Endodermal cell (in vitro differentiated cells): ENCODE data around the gene CD38. TPM values are rescaled to one million over a fixed set of nuclear protein-coding genes. Genes with fewer than 3 reads are reported as not detected.

Source experiments
- DNase-seq: peaks from one replicate; pipeline ENCODE4 v3.0.0-alpha.2; 2017
- H3K27ac ChIP-seq: 2 replicates; pipeline ENCODE4 v1.5.1; 2013; ENCODE audit warnings: mild to moderate bottlenecking, low read depth, low read length, moderate library complexity
- H3K27me3 ChIP-seq: 2 replicates; pipeline ENCODE4 v1.6.1; 2013; ENCODE audit warnings: mild to moderate bottlenecking, low read length, moderate library complexity; ENCODE audit not compliant: insufficient read depth, control insufficient read depth, poor library complexity, severe bottlenecking
- H3K36me3 ChIP-seq: 2 replicates; pipeline ENCODE4 v1.7.0; 2013; ENCODE audit warnings: mild to moderate bottlenecking, low read length, moderate library complexity; ENCODE audit not compliant: control insufficient read depth, insufficient read depth
- H3K4me1 ChIP-seq: one replicate; pipeline ENCODE4 v1.7.0; 2013; ENCODE audit warnings: low read length; ENCODE audit not compliant: control insufficient read depth, insufficient read depth
- H3K4me3 ChIP-seq: 2 replicates; pipeline ENCODE4 v1.5.1; 2013; ENCODE audit warnings: mild to moderate bottlenecking, low read length, moderate library complexity
- H3K9ac ChIP-seq: 2 replicates; pipeline ENCODE4 v1.6.1; 2013; ENCODE audit warnings: mild to moderate bottlenecking, low read length, moderate library complexity; ENCODE audit not compliant: poor library complexity, severe bottlenecking; ENCODE audit errors: extremely low read depth
- H3K9me3 ChIP-seq: 2 replicates; pipeline ENCODE4 v1.6.1; 2013; ENCODE audit warnings: mild to moderate bottlenecking, low read length, moderate library complexity; ENCODE audit not compliant: control insufficient read depth
- H3K27ac Mint-ChIP-seq: 2 replicates; pipeline ENCODE4 v1.8.0; 2020; ENCODE audit warnings: mixed read lengths
- H3K27me3 Mint-ChIP-seq: 2 replicates; pipeline ENCODE4 v1.8.0; 2021; ENCODE audit warnings: mild to moderate bottlenecking, mixed read lengths; ENCODE audit not compliant: insufficient read depth
- H3K36me3 Mint-ChIP-seq: 2 replicates; pipeline ENCODE4 v1.8.0; 2020; ENCODE audit warnings: low read depth, mixed read lengths
- H3K4me1 Mint-ChIP-seq: 2 replicates; pipeline ENCODE4 v1.8.0; 2020; ENCODE audit warnings: mixed read lengths
- H3K4me3 Mint-ChIP-seq: 2 replicates; pipeline ENCODE4 v1.8.0; 2020; ENCODE audit warnings: mild to moderate bottlenecking, moderate library complexity, mixed read lengths
- H3K9me3 Mint-ChIP-seq: 2 replicates; pipeline ENCODE4 v1.8.0; 2020; ENCODE audit warnings: mild to moderate bottlenecking, mixed read lengths
- CTCF ChIP-seq: fragments of 200-600 bp; sonication (generic); conservative IDR thresholded peaks from 2 replicates; pipeline ENCODE4 v1.5.0; 2021; ENCODE audit warnings: antibody characterized with exemption, mild to moderate bottlenecking
- WGBS, 2 experiments: methylation state at CpG; one replicate each; pipeline versions ENCODE4 v1.1.5 to v1.1.7; 2013; ENCODE audit warnings: missing lambda C conversion rate in 2 of 2, mixed read lengths in 1 of 2; ENCODE audit not compliant: insufficient coverage in 1 of 2, insufficient read length in 1 of 2; 5-methylcytosine and 5-hydroxymethylcytosine counted together
- total RNA-seq, 2 donors: library from RNA; stranded (reverse); fragmentation: NEBNext Ultra II Directional in 1 of 2; extraction: Animal tissue kit (Norgen Biotek cat#: 25700) in 1 of 2; gene quantifications; 2 replicates in 1 of 2; 3 replicates in 1 of 2; pipeline ENCODE4 v1.2.1, GENCODE V29; 2021

CD38 gene
- total RNA-seq, 2 donors from 2014 or later = 0.11 TPM; not detected in 1

- Histone ChIP-seq H3K27me3 (no peaks in the 10 kb centered on the region), H3K27ac (no peak overlapping the region), H3K4me1 (no peaks in the 10 kb centered on the region), H3K9ac (no peak overlapping the region), H3K36me3 (no peaks in the 10 kb centered on the region), H3K9me3 (no peaks in the 10 kb centered on the region), H3K4me3 (no peak overlapping the region)
- Mint-ChIP-seq H3K4me1 (no peaks in the 10 kb centered on the region), H3K27me3 (no peaks in the 10 kb centered on the region), H3K36me3 (no peaks in the 10 kb centered on the region), H3K9me3 (no peaks in the 10 kb centered on the region), H3K27ac (no peak overlapping the region), H3K4me3 (no peak overlapping the region)
- DNase-seq = no peak
- 72 to 75% methylated on average over 2 to 3 of the region's 3 CpGs for WGBS, 2 experiments
- no peak for TF ChIP-seq CTCF
Observed at GRCh38 chr4:15884666-15885065, 106.5 kb downstream of the CD38 start.

GRCh38 chr4:15885422-15885821 lies 107.3 kb downstream of the CD38 start:
- Mint-ChIP-seq H3K27ac (no peak overlapping the region), H3K4me1 (no peaks in the 10 kb centered on the region), H3K36me3 (no peaks in the 10 kb centered on the region), H3K4me3 (no peak overlapping the region), H3K27me3 (no peaks in the 10 kb centered on the region), H3K9me3 (no peaks in the 10 kb centered on the region)
- TF ChIP-seq CTCF = no peak
- no peak for DNase-seq
- Histone ChIP-seq H3K4me1 (no peaks in the 10 kb centered on the region), H3K9ac (no peak overlapping the region), H3K36me3 (no peaks in the 10 kb centered on the region), H3K27ac (no peak overlapping the region), H3K4me3 (no peak overlapping the region), H3K27me3 (no peaks in the 10 kb centered on the region), H3K9me3 (no peaks in the 10 kb centered on the region)
- WGBS, 2 experiments = 85 to 89% methylated on average over 3 to 6 of the region's 7 CpGs

- Mint-ChIP-seq H3K36me3 (no peaks in the 10 kb centered on the region), H3K4me1 (no peaks in the 10 kb centered on the region), H3K4me3 (no peak overlapping the region), H3K27ac (no peak overlapping the region), H3K27me3 (no peaks in the 10 kb centered on the region), H3K9me3 (no peaks in the 10 kb centered on the region)
- no peak overlapping the region for H3K9ac ChIP-seq
- no peak overlapping the region for H3K4me3 ChIP-seq
- WGBS, 2 experiments = 92 to 100% methylated on average over 3 to 9 of the region's 9 CpGs
- H3K27ac ChIP-seq = no peak overlapping the region
- H3K27me3 ChIP-seq = no peaks in the 10 kb centered on the region
- no peaks in the 10 kb centered on the region for H3K9me3 ChIP-seq
- no peak for TF ChIP-seq CTCF
- no peaks in the 10 kb centered on the region for H3K36me3 ChIP-seq
- no peak for DNase-seq
- H3K4me1 ChIP-seq = no peaks in the 10 kb centered on the region
Observed at GRCh38 chr4:15888515-15888914, 110.4 kb downstream of the CD38 start.
